Activated naive CD4-positive, alpha-beta T cell (primary cell): ENCODE measurements around the gene TGDS.

Experiments
- DNase-seq, 4 experiments: peaks; one replicate each; lab custom pipeline; 2025; lab: John Stamatoyannopoulos, UW

The TGDS gene

DNA sequence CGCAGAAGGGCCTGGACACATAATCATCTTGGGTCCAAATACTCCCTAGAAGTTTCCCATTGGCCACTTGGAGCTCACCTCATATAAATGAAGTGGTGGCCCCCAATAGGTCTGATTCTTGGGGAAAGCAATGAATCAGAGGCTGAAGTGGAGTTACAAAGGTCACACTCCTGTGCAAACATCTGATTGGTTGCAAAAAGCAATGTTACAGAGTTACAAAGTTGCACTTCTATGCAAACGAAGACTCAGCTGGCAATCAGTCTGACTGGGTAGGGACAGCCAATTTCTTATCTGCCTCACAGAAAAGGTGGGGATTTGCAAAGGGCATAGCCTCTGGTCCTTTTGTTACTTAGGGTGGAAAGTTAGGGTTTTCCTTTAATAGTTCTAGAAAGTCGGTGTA, 3.9 kb upstream of the TGDS start:
- no peak for DNase-seq

DNA sequence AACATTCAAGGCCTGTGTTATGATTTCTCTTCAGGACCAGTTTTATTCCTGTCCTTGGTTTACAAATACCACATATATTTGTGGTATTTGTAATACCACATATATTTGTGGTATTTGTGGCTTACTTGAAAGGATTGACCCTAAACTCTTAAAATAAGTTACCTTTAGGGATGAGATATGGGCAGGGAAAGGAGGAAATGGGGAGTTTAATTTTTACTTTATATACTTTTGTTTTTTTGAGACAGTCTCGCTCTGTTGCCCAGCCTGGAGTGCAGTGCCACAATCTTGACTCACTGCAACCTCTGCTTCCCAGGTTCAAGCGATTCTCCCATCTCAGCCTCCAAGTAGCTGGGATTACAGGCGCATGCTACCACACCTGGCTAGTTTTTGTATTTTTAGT, 2.3 kb upstream of the TGDS start:
- no peak for DNase-seq

DNA sequence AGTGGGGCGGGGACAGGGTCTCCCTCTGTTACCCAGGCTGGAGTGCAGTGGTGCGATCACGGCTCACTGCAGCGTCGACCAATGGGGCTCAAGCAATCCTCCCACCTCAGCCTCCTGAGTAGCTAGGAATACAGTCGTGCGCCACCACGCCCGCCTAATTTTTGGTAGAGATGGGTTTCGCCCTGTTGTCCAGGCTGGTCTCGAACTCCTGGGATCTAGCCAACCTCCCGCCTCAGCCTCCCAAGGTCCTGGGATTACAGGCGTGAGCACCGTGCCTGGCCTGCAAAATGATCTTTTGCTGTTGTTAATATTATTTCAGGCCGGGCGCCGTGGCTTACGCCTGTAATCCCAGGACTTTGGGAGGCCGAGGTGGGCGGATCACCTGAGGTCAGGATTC, 621 bp upstream of the TGDS start:
- peak in 1 of 4 experiments; percentile 2 for DNase-seq

DNA sequence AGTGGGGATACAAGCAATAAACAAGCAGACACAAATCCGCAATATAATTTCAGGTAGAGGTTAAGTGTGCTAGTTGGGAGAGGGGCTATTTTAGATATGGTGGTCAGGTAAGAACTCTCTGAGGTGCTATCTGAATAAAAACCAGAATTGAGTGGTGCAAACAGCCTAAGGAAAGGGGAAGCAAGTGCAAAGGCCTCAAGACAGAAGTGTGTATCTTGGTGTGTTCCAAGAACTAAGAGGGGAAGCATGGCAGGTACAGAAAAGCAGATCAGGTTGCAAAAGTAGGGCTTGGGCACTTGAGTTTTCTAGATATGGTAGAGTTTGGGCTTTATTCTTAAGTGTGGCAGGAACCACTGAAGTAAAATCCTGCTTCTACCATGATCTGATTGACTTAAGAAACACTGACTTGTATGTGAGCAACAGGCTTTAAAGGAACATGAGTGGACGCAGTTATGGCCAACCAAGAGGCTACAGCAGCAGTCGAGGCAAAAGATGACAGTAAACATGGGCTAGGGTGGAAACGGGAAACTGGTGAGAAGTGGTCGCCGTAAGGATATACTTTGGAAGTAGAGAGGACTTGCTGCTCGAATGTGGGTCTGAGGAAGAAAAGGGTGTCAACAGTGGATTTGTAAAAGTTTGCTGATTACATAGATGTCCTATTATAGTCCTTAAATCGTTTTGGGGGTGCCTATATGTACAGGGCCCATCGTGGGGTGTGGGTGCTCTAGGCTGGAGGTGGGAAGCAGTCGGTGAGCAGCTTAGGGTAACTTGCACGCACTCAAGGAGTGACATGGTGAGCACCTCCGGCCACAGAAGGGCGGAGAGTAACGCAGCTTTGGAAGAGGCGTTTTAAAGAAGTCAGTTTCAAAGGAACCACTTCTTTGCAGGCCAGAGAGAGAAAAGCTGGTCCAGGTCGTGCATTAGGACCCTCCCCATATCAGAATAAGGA, 677 bp downstream of the TGDS start:
- peak in 1 of 4 experiments; percentile 9 for DNase-seq

DNA sequence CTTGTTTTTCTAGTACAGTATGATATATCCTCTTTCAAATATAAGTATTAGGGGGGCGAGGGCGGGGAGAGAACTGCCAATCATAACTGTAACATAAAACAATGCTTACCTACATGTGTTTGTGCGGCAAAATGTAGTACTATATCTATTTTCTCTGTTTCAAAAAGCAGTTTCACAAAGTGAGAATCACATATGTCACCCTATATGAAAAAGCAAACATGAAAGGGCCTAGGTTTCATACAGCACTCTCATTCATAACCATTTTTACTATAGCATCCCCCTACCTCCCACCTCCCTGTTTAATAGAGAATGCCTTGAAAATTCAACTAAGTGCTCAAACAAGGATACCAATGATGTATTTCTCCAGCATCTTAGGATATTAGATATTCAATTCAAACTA, 5.2 kb downstream of the TGDS start:
- no peak for DNase-seq

DNA sequence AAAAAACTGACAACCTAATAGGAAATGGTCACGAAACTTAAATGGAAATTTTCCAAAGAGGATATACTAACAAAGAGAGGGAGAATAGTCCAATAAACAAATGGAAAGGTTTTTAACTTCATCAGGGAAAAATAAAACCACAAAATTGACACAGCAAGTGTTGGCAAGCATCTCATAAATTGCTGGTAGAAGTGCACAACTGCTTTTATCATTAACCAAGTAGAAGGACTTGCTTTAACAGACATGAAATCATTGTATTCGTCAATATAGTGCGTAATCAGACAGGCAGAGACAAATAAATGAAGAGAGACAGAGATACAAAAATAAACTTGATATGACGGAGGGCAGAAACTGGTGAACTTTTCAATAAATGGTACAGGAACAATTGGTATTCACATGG, 7.4 kb downstream of the TGDS start:
- DNase-seq: no peak

DNA sequence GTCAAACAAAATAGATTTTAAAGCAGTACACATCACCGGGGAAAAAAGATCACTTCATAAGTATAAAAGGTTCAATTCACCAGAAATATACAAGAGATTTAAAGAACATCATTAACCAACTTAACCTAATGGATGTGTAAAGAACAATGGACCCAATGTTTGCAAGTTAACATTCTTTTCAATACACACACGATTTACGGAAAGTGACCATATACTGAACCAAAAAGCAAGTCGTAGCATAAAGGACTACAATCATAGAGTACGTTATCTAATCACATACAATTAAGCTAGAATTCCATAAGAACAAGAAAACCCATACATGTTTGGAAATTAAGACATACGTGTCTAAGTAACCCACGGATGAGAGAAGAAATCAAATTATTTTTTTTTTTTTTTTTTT, 9.6 kb downstream of the TGDS start:
- no peak for DNase-seq

DNA sequence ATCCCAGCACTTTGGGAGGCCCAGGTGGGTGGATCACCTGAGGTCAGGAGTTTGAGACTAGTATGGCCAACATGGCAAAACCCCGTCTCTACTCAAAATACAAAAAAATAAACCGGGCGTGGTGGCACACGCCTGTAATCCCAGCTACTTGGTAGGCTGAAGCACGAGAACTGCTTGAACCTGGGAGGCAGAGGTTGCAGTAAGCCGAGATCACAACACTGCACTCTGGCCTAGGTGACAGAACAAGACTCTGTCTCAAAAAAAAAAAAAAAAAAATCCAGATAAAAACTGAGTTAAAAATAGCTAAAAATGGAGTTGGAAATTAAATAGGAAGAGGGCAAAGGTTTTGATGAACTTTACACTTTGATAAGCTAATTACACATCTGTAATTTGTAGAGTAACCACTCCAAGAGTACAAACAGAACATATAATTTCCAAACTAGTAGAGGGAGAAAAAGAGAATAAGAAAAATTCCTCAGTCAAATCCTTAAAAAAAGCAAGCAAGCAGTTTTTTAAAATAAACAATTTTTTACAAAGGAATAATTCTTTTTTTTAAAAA, 10.3 kb downstream of the TGDS start:
- no peak for DNase-seq

DNA sequence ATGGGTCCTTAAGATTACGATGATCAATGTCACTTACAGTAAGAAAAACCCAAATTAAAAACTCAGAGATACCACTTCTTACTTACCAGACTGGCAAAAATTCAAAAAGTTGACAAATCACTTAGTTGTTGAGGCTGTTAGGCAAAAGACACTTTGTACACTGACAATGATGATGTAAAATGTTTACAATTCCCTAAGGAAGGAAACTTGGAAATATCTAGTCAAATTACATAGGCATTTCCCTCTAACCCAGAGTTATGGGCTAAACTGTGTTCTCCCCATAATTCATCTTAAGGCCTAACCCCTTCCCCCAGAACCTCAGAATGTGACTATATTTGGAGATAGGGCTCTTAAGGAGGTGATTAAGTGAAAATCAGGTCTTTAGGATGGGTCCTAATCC, 12.0 kb downstream of the TGDS start:
- DNase-seq: no peak

DNA sequence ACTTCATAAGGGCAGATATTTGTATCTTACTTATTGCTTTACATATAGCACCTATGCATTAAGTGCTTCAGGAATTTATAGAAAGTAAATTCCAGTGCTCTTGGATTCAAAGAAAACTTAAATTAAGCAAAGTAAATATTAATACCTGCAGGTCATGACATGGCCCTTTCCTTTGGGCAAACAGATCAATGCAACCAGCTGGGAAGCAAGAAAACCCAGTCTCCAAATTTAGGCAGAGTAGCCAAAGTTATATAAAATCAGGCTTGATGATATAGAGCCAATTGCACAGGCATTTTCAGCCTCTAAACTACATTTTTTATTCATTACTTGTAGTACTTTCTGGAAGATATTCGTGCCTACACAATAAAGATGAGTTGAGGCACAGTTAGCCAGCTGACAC, 16.9 kb downstream of the TGDS start:
- no peak for DNase-seq

DNA sequence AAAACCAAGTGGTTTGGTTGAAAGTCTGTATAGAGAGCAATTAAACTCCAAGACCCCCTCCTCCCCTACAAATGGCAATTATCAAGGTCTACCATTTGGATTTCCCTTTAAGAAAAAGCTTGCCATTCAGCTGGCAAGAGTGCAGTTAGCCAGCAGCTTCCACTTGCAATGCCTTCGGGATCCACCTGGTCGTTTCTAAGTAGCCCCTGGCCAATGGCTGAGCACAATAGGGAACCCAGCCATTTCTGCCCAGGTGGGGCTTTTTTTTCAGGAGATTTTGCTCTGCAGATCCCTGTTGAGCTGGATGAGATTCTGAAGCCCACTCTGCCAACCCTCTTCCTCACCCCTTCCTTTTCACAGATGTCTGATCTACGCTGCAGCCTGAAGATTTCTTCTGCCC, 26.3 kb downstream of the TGDS start:
- DNase-seq: no peak

DNA sequence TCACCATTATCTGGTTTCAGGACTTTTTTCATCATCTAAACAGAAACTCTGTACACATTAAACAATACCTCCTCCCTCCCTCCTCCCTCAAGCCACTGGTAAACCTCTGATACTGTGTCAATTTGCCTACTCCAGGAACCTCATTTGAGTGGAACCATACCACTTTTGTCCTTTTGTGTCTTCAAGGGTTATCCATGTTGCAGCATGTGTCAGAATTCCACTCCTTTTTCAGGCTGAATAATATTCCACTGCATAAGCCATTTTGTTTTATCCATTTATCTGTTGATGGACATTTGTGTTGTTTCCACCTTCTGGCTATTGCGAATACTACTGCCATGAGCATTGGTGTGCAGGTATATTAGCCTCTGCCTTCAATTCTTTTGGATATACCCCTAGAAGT, 27.5 kb downstream of the TGDS start:
- no peak for DNase-seq

DNA sequence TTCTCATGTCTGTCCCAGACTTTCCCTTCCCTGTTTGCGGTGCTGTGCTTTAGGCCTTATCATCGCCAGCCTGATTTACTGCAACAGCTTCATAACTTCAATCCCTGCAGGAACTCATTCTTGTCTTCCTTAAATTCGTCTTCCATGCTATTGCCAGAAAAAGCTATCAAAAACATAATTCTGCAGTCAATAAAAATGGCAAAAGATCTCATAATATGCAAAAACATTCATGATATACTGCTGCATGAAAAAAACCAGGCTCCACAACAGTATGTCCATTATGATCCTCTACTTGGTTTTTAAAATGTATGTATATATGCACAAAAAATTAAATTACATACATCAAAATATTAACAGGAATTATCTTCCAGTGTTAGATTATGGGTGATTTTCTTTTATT, 28.4 kb downstream of the TGDS start:
- no peak for DNase-seq

DNA sequence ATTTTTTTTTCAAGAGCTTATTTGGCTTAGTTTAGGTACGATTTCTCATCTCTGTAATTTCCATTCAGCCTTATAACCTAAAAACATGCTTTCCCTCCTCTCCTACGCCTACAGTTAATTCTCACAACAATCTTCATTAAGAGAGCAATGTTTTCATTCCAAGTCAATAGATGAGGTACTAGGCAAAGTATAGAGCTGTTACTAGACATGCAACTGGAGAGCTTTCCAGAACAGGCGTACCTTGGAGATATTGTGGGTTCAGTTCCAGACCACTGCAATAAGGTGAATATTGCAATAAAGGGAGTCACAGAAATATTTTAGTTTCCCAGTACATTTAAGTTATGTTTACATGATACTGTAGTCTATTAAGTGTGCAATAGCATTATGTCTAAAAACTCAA, 34.8 kb downstream of the TGDS start:
- no peak for DNase-seq

DNA sequence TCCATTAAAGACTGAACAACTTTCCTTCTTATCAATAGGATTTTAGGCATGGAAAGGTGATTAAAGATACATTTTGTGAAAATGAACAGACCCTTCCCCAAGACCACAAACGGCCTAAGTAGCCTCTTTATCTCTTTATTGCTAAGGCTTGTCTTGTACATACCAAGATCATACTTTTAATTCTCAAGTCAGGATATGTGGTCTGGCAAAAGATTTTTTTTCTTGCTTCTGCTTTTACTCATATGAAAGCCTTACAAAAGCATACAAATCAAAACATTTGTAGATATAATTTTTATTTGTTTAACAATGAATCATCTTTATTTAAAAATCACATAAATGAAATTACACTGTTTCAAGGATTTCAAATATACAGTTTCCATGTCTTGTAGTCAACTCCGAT, 35.8 kb downstream of the TGDS start:
- DNase-seq: no peak

DNA sequence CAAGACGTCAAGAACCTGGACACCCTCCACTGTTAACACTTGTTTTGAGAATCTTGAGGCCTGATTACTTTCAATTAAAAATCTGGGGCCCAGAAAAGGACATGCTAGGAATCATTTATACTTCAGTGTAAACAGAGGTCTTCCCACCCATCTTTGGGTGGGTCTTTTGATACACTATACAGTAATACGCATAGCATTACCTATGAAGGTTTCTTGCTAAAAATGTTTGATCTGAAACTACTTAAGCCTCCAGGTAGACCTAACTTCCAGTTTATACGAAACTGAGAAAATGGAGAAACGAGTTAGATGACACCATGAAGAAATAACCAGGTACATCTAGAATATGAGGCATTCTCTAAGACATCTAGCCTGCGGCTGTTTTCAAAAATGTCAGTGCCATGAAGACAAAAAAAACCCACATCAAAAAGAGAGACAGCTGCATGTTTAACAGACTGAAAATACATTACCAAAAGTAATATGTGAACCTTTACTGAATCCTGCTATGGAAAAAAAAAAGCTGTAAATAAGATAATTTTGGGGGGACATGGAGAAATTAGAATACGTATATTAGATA, 36.6 kb downstream of the TGDS start:
- no peak for DNase-seq

DNA sequence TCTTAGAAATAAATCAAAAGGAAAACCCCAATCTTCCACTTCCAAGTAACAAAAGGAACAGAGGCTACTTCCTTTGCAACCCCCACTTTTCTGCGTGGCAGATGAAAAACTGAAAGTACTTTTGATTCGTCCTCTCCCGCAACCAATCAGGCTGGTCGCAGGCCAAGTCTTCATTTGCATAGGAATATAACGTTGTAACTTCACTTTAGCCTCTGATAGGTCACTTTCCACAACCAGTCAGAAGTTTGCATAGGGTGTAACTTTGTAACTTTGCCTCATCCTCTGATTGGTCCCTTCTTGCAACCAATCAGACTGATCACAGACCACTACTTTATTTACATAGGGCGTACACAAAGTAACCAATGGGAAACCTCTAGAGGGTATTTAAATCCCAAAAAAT, 37.2 kb downstream of the TGDS start:
- no peak for DNase-seq

DNA sequence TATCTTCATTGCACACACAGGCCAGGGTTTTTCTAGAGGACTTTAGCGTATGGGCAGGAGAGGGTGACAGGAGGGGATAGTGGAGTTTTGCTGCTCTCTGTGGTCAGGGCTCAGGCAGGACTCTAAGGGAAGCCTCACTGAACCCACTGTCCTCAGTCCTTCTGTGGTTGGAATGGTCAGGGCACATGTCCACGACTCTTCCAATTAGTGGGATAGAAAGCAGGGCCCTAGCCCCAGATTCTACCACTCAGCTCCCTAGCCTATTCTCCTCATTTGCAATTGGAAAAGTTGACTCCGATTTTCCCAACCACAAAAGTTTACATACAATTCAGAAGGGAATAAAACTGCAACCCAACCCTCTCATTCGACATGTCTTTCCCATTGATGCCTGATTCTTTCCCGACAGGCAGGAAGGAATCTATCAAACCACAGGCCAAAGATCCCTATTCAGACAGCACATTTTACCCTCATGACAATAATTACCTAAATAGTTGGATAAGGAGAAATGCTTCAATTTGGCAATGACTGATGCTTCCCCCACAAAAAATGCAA, 38.2 kb downstream of the TGDS start:
- DNase-seq: no peak

DNA sequence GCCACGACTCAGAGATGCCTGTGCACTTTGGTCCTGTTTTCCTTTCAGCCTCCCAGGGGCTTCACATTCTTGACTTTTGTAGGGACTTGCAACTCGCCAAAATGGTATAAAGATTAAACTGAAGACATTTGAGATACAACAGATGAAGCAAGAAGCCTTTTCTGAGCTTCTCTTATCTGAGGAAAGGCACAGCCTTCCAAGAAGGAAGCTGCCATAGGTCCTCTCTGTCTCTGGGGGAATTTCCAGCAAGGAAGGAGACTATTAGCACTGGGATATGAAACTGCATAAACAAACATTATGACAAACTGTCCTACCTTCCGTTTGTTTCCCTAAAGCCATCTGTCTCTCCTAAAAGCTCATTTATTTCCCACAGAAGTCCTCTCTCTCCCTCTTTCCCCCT, 39.3 kb downstream of the TGDS start:
- DNase-seq: no peak

DNA sequence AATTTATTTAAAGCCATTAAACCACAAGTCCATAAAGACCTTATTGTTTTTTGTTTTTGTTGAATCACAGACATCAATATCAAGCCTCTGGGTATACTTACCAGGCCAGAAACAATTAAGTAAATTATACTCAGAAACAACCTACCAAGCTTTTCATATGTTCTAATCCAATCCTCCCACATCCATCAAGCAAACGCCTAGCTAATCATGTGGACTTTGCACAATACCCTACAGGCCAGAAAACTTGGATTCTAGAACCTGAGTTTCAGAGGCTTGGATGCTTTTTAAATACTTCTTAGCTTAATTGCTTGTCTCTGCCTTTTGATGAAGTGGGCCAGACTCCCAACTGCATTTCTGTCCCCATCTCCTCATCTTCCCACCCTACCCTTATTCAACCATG, 39.9 kb downstream of the TGDS start:
- DNase-seq: no peak

DNA sequence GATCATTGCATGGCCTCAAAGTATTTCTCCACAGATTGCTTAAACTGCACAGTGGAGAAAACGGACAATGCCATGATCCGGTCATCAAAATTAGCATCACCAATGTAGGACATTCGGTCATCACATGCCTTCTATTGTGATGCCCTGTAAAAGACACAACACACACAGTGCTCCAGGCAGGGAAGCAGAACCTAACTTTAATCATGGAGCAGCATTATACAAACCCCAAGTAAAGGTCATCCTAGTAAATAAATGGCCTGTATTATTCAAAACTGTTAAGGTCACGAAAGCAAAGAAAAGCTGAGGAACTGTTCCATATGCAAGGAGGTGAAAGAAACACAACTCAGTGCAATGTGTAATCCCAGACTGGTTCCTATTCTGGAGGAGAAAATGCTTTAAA, 42.2 kb downstream of the TGDS start:
- no peak for DNase-seq

DNA sequence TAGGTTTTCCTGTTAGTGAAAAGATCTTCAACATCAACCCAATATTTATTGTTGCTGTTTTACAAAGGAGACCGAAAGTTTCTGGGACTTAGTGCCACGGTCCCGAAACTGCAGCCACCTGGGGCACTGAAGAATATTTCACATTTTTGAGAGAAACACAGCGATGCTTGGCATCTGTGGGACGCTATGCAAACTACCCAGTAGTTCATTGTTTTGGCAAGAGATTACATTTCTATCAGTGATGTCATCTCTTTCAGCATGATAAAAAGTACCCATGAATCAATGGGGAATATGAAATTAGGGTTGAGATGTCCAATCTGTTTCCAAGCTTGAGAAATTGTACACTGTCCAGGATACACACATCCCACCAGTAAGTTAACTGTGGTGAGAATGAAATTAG, 43.9 kb downstream of the TGDS start:
- no peak for DNase-seq

DNA sequence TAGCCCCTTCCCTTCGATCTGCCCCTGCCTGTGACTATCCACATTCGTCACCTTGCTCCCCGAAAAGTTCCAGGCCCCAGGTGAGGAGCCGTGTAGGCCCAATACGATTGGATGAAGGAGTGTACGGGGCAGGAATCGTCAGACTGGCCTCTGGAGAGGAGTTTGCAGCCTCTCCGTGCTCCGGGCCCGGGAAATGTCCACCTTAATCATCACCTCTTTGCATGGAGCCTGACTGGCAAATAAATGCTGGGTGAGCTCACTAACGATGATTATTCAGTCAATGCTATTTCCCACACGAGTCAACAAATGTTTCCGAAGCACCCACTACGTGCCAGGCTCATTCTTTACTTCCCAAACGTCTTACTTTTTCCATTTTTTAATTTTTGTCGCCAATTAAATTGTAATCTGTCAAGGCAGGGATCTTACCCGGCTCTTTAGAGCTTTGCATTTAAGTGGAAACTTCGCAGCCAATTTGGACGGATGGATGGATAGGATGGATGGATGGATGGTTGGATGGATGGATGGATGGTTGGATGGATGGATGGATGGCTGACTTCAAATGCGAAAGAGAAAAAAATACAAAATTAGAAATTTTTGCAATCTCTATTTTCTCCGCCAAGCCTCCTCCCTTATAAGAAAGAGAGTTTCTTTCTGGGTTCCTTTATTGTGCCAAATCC, 45.8 kb downstream of the TGDS start:
- peak in 1 of 4 experiments; percentile 39 for DNase-seq
